Mucosa of rectum (tissue), 2 donors: ENCODE results near the gene PTPN21.

Experiments
- H3K27ac ChIP-seq, 2 donors: one replicate each; pipeline ENCODE4 v1.7.0; 2013; ENCODE audit warnings: inconsistent platforms in 2 of 2, low read depth in 2 of 2, low read length in 2 of 2
- H3K27me3 ChIP-seq, 2 donors: one replicate each; pipeline ENCODE4 v1.7.0; 2013; ENCODE audit warnings: low read length in 2 of 2; ENCODE audit not compliant: control insufficient read depth in 2 of 2, insufficient read depth in 2 of 2
- H3K36me3 ChIP-seq, 2 donors: one replicate each; pipeline ENCODE4 v1.7.0; 2013; ENCODE audit warnings: low read length in 2 of 2; ENCODE audit not compliant: control insufficient read depth in 2 of 2, insufficient read depth in 2 of 2
- H3K4me1 ChIP-seq, 2 donors: one replicate each; pipeline ENCODE4 v1.7.0; 2013; ENCODE audit warnings: low read length in 2 of 2, mild to moderate bottlenecking in 1 of 2; ENCODE audit not compliant: control insufficient read depth in 2 of 2, insufficient read depth in 2 of 2
- H3K4me3 ChIP-seq, 2 donors: one replicate each; pipeline ENCODE4 v1.7.0; 2013; ENCODE audit warnings: low read length in 2 of 2
- H3K9ac ChIP-seq, 2 donors: one replicate each; pipeline ENCODE4 v1.7.0; 2013; ENCODE audit warnings: low read length in 2 of 2, low read depth in 1 of 2, mild to moderate bottlenecking in 1 of 2
- H3K9me3 ChIP-seq, 2 donors: one replicate each; pipeline ENCODE4 v1.7.0; 2013; ENCODE audit warnings: low read length in 2 of 2; ENCODE audit not compliant: control insufficient read depth in 2 of 2
- donor health status: healthy.
- donor health status: Normal muscosa, but diverticular disease.

PTPN21 gene

GRCh38 chr14:88553886-88554456 lies 836 bp downstream of the PTPN21 start:
- H3K9me3 ChIP-seq: no peaks in the 10 kb centered on the region
- H3K27ac ChIP-seq: peak overlapping the region; percentile 84 to 87
- peak overlapping the region; percentile 80 to 83 for H3K9ac ChIP-seq
- peaks cover 0 to 1% of the 10 kb centered on the region in 2 donors for H3K36me3 ChIP-seq
- H3K4me3 ChIP-seq: peak overlapping the region; percentile 79 to 92
- peaks cover 28 to 32% of the 10 kb centered on the region in 2 donors for H3K4me1 ChIP-seq
- H3K27me3 ChIP-seq: peaks cover 0 to 6% of the 10 kb centered on the region in 2 donors

GRCh38 chr14:88552876-88553275 lies 1.9 kb downstream of the PTPN21 start:
- peak overlapping the region; percentile 14 to 81 for H3K4me3 ChIP-seq
- H3K27ac ChIP-seq: no peak overlapping the region
- H3K27me3 ChIP-seq: peaks cover 0 to 6% of the 10 kb centered on the region in 2 donors
- H3K9ac ChIP-seq: no peak overlapping the region
- H3K4me1 ChIP-seq: peaks cover 28 to 43% of the 10 kb centered on the region in 2 donors
- H3K36me3 ChIP-seq: peaks cover 4 to 6% of the 10 kb centered on the region in 2 donors
- H3K9me3 ChIP-seq: no peaks in the 10 kb centered on the region

- H3K27me3 ChIP-seq: peaks cover 0 to 6% of the 10 kb centered on the region in 2 donors
- peak overlapping the region; percentile 81 to 84 for H3K4me3 ChIP-seq
- peaks cover 4 to 12% of the 10 kb centered on the region in 2 donors for H3K36me3 ChIP-seq
- H3K4me1 ChIP-seq: peaks cover 34 to 50% of the 10 kb centered on the region in 2 donors
- no peaks in the 10 kb centered on the region for H3K9me3 ChIP-seq
- H3K9ac ChIP-seq: peak overlapping the region; percentile 54 to 84
- H3K27ac ChIP-seq: peak overlapping the region; percentile 66 to 71
These were observed 2.8 kb downstream of the PTPN21 start for GRCh38 chr14:88551980-88552431.

- H3K4me3 ChIP-seq: peak overlapping the region; percentile 81 to 84
- H3K36me3 ChIP-seq: peaks cover 4 to 16% of the 10 kb centered on the region in 2 donors
- peaks cover 0 to 6% of the 10 kb centered on the region in 2 donors for H3K27me3 ChIP-seq
- peak overlapping the region; percentile 66 to 71 for H3K27ac ChIP-seq
- peak overlapping the region; percentile 54 to 84 for H3K9ac ChIP-seq
- peaks cover 34 to 55% of the 10 kb centered on the region in 2 donors for H3K4me1 ChIP-seq
- H3K9me3 ChIP-seq: no peaks in the 10 kb centered on the region
These were observed 3.5 kb downstream of the PTPN21 start for GRCh38 chr14:88551094-88551870.

- peaks cover 0 to 6% of the 10 kb centered on the region in 2 donors for H3K27me3 ChIP-seq
- no peak overlapping the region for H3K27ac ChIP-seq
- no peaks in the 10 kb centered on the region for H3K9me3 ChIP-seq
- H3K4me1 ChIP-seq: peaks cover 31 to 55% of the 10 kb centered on the region in 2 donors
- no peak overlapping the region for H3K9ac ChIP-seq
- peaks cover 4 to 19% of the 10 kb centered on the region in 2 donors for H3K36me3 ChIP-seq
- H3K4me3 ChIP-seq: peak overlapping the region in 1 of 2 donors; percentile 81
These were observed 4.7 kb downstream of the PTPN21 start for GRCh38 chr14:88550078-88550477.

- Histone ChIP-seq H3K36me3 (peaks cover 7 to 20% of the 10 kb centered on the region in 2 donors), H3K9ac (peak overlapping the region in 1 of 2 donors; percentile 5), H3K27ac (peak overlapping the region; percentile 76 to 77), H3K27me3 (peaks cover 0 to 6% of the 10 kb centered on the region in 2 donors), H3K4me3 (no peak overlapping the region), H3K9me3 (no peaks in the 10 kb centered on the region), H3K4me1 (peaks cover 21 to 53% of the 10 kb centered on the region in 2 donors)
These were observed 7.4 kb downstream of the PTPN21 start for GRCh38 chr14:88547386-88547780.

- peaks cover 20 to 47% of the 10 kb centered on the region in 2 donors for H3K4me1 ChIP-seq
- H3K9ac ChIP-seq: peak overlapping the region in 1 of 2 donors; percentile 43
- H3K27ac ChIP-seq: peak overlapping the region; percentile 77 to 80
These were observed 8.0 kb downstream of the PTPN21 start for GRCh38 chr14:88546621-88547385.

GRCh38 chr14:88545256-88545655 lies 9.6 kb downstream of the PTPN21 start:
- H3K9me3 ChIP-seq: no peaks in the 10 kb centered on the region
- H3K36me3 ChIP-seq: peaks cover 7 to 20% of the 10 kb centered on the region in 2 donors
- no peaks in the 10 kb centered on the region for H3K27me3 ChIP-seq
- peak overlapping the region in 1 of 2 donors; percentile 29 for H3K27ac ChIP-seq
- H3K4me1 ChIP-seq: peaks cover 13 to 40% of the 10 kb centered on the region in 2 donors
- H3K9ac ChIP-seq: no peak overlapping the region
- no peak overlapping the region for H3K4me3 ChIP-seq

More at GRCh38 chr14:88546621-88547385, 8.0 kb downstream of the PTPN21 start:
- Histone ChIP-seq H3K36me3 (peaks cover 7 to 20% of the 10 kb centered on the region in 2 donors), H3K9me3 (no peaks in the 10 kb centered on the region), H3K4me3 (no peak overlapping the region), H3K27me3 (peaks cover 0 to under 1% of the 10 kb centered on the region in 2 donors)

- Histone ChIP-seq H3K27ac (peak overlapping the region; percentile 73 to 88), H3K9ac (peak overlapping the region in 1 of 2 donors; percentile 39), H3K27me3 (no peaks in the 10 kb centered on the region), H3K4me3 (peak overlapping the region; percentile 4 to 28), H3K9me3 (no peaks in the 10 kb centered on the region), H3K36me3 (peaks cover 3 to 14% of the 10 kb centered on the region in 2 donors), H3K4me1 (peaks cover 17 to 36% of the 10 kb centered on the region in 2 donors)
These were observed 11.7 kb downstream of the PTPN21 start for GRCh38 chr14:88542857-88543795.
